Stimulated activated CD4-positive, alpha-beta T cell treated with anti-CD3 and anti-CD28 coated beads, Interleukin-12 subunit alpha, Interleukin-12 subunit beta, amount 100 ng/mL, for 4 hours (primary cell): ENCODE measurements around the gene PGLYRP1.

Experiments used
- DNase-seq: peaks from one replicate; pipeline ENCODE4 v3.0.0-alpha.2; 2020

Gene PGLYRP1, protein sequence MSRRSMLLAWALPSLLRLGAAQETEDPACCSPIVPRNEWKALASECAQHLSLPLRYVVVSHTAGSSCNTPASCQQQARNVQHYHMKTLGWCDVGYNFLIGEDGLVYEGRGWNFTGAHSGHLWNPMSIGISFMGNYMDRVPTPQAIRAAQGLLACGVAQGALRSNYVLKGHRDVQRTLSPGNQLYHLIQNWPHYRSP

DNA sequence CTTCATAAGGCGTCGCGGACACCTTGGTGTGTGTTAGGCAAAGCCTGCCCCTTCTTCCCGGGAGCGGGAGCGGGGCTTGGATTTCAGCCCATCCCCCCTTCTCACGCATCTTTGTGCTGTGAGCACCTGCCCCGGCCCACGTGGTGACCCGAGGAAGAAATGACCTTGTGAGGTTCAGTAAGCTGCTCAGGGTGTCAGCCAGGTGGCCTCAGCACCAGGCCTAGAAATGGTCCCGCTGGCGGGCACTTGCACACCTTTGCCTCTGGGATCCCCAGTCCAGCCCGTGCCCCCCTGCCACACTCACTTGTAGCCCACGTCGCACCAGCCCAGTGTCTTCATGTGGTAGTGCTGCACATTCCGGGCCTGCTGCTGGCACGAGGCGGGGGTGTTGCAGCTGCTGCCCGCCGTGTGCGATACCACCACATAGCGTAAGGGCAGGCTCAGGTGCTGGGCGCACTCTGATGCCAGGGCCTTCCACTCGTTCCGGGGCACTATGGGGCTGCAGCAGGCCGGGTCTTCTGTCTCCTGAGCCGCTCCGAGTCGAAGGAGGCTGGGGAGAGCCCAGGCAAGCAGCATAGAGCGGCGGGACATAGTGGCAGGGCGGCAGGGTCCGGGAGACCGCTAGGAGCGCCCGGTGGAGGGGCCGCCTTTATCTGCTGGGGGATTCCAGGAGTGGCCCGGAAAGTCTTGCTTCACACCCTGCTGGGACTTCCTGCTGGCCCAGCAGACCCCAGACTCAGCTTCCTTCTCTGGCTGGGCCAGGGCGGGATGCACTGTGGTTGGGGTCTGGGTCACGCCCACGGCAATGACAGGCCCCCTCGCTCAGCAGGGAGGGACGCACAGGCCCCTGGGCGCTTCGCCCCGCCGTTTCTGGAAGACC lies at the start of gene PGLYRP1:
Gene PGLYRP1, minus strand, starts transcription at position 623 of the 880 bp plus-strand sequence. Its CDS starts 32 bp downstream, at position 591.
- DNase-seq = no peak

DNA sequence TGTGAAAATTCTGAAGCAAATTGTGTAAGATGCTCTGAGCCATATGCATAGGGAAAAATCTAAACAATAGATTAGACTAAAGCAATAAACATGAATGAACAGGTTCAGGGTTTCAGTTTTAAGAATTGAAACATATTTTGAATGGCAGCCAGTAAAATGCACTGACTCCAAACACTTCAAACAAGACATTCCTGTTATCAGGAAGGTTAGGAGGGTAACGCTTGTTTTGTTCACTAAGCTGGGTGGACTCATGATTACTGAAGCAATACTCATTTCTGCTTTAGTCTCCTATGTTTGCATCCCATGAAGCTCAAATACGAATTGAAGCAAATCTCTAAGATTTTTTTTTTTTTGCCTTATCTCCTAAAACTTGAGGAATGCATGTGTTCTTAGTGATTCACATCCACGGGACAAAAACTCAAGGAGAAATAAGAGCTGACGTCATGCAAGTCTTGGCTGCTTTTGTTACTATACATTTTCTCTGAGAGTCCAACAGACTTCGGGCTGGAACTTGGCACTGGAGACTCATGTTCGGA lies 47.0 kb upstream of the PGLYRP1 start:
- no peak for DNase-seq

- DNase-seq = no peak
Measured at GRCh38 chr19:46068345-46069258, 45.7 kb upstream of the PGLYRP1 start.

DNA sequence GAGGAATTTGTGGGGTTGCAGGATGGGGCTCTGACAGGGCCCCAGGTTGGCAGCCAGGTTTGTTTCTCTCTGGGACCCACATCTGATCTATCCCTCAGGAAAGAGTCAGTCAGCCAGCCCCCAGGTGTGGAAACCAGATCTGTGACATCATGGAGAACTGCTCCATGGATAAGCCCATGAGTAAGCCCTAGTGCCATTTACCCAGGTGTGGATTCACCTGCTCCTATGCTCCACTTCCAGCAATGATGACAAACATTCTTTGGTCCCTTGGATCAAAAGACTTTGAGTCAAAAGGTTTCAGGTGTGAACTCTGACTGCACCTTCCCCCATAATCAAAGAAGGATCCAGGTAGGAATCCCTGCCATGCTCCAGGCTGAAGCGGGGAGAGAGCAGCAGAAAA lies 44.8 kb upstream of the PGLYRP1 start:
- no peak for DNase-seq

GRCh38 chr19:46066471-46066870 lies 43.6 kb upstream of the PGLYRP1 start:
- DNase-seq = no peak

DNA sequence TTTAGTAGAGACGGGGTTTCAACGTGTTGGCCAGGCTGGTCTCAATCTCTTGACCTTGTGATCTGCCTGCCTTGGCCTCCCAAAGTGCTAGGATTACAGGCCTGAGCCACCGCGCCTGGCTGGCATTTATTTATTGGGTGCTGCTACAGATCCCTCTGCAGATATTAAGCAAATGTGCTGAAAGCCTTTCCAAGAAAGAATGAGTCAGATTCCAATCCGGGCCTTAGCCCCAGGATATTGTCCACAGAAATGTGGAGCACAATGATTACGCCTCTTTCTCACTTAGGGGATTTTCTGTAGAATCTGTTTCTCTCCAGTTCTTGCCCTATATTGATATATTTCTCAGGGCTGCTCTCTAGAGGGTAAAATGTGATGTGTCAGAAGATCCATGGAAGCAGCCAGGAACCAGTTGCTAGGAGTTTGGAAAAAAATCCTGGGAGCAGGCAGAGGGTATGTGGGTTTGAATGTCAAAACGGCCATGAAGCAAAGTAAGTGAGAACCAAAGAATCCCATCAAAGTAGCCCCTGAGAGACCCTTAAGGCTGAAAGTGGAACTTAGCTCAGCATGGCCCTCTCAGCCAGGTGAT lies 42.7 kb upstream of the PGLYRP1 start:
- DNase-seq = no peak

DNA sequence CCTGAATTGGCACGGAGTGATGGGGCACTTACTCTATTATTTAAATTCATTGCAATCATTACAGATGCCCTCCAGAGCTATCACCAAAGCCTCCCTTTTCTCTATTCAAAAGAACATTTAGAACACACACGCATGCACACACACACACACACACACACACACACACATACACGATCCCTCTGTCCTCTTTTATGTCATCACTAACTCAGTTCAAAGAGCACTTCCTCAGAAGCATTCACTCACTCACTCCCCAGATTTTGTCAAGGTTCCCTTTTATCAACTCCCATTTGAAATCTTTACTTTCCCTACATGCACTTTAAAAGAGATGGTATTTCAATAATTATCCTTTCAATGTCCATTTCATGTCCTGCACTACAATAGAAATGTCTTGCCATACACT lies 40.3 kb upstream of the PGLYRP1 start:
- DNase-seq = no peak

GRCh38 chr19:46060012-46060411 lies 37.2 kb upstream of the PGLYRP1 start:
- no peak for DNase-seq

- no peak for DNase-seq
Measured at GRCh38 chr19:46058778-46059177, 35.9 kb upstream of the PGLYRP1 start.

DNA sequence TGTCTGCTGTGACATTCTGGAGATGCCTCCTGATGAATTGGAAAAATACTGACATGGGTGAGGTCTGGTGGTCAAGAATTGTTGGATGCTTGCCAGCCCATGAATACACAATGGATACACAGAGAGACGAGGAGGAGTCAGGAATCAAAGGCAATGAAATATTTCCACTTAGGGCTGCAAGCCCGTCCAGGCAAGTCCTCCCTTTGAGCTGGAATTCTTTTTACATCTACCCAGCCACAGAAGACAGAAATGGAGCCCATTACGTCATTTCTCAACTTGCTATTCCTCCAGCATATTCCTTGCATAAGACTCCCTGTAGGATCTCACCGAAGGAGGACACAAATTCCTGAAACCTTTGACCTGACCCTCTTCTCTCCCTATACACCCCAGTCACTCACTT lies 33.7 kb upstream of the PGLYRP1 start:
- DNase-seq = no peak

DNA sequence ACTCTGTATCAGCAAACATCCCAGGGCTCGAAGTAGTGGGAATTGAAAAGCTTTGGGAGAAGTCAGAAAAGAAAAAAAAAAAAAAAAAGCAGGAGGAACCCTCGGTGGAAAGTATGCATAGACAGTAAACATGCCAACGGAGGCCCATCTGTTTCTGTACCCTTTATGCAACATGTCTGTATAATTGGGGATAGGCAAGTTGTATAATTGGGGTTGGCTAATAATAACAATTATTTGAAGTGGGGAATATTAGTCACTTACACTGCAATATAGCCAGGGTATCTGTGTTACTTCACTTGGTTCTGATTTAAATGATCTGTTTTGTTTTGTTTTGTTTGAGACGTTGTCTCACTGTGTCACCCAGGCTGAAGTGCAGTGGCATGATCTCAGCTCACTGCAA lies 30.0 kb upstream of the PGLYRP1 start:
- DNase-seq = no peak

DNA sequence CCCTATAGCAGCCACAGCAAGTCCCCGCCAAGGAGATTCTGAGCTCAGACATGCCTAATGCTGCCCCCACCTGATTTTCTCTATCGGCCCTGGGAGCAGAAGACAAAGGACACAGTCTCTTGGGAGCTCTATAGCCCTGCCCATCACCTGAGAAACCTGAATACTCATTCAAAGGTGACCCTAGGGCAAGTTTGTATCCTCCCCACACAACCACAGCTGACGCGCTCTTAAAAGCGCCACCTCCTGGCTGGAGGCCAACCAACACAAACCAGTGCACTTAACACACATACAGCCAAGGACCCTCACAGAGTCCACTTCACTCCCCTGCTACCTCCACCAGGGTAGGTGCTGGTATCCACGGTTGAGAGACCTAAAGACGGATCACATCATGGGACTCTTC lies 26.7 kb upstream of the PGLYRP1 start:
- no peak for DNase-seq

GRCh38 chr19:46043519-46043918 lies 20.7 kb upstream of the PGLYRP1 start:
- DNase-seq = no peak

DNA sequence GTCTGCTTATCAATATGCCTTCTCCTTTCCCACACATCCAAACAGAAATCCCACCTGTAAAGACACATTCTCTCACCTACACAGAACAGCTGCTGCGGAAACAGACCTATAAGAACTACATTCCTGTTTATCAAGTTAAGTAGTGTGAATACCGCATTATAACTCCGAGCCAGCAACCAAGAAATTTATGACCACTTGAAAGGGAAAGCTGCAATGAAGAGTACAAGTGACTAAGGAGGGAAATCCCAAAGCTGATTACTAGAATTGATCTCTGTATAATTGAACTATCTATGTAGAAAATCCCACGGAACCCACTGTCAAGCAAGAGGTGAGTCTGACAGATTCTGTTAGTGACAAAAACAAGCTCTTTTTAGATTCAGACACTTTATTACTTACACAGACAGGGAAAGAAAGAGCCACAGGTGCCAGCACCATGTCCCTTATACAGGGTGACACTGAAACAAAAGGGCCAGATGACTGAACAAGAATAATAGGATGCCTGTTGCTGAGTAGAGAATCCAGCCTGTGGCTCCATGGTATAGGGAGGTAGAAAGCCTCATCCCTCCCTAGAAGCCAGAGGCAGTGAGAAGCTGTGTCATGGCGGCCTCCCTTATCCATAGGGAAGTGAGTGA lies 19.5 kb upstream of the PGLYRP1 start:
- DNase-seq = no peak

DNA sequence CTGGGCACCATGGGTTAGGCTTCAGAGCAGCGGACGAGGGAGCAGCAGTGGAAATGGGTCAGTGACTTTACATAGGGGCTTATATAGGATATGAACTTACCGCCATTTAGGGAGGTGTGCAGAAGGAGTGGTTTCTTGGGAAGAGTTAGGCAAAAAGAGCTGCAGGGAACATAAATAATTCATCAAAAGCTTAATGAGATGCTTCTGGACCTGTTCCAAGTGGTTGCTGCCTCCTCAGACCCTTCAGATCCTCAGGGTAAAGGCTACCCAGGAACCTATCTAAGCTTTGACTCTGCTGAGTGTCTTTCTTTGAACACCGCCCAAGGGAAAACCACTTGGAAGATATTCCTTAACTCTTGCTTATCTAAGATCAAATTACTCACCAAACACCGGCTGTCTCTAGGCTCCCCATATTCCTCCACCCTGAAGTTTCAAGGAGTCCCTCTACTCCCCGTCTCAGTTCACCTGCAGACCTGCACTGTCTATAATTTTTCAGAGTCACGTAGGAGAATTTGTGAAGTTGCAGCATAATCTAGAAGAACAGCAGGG lies 18.2 kb upstream of the PGLYRP1 start, which contains the start of gene IGFL4:
Gene IGFL4, minus strand, starts transcription at position 51 of the 549 bp plus-strand sequence. Its CDS starts 40 bp downstream, at position 11.
- no peak for DNase-seq

DNA sequence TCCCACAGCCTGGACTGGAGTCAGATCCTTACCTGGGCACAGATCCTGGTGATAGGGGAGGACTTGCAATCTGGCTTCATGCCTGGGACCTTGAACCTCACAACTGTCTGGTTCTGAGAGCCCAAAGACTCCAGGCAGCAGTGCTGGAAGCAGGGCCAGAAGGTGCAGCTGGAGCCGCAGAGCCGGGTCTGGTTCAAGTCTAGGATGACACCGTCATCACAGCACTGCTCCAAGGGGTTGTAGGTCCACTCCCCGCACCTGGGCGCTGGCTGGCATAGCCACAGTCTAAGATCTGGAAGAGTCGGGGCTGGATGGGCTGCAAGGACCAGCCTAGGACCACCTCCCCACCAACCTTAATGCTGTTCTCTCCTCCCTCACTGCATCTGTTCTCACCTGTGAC lies 17.3 kb upstream of the PGLYRP1 start:
- no peak for DNase-seq

- no peak for DNase-seq
Measured at GRCh38 chr19:46036744-46037128, 13.9 kb upstream of the PGLYRP1 start.

DNA sequence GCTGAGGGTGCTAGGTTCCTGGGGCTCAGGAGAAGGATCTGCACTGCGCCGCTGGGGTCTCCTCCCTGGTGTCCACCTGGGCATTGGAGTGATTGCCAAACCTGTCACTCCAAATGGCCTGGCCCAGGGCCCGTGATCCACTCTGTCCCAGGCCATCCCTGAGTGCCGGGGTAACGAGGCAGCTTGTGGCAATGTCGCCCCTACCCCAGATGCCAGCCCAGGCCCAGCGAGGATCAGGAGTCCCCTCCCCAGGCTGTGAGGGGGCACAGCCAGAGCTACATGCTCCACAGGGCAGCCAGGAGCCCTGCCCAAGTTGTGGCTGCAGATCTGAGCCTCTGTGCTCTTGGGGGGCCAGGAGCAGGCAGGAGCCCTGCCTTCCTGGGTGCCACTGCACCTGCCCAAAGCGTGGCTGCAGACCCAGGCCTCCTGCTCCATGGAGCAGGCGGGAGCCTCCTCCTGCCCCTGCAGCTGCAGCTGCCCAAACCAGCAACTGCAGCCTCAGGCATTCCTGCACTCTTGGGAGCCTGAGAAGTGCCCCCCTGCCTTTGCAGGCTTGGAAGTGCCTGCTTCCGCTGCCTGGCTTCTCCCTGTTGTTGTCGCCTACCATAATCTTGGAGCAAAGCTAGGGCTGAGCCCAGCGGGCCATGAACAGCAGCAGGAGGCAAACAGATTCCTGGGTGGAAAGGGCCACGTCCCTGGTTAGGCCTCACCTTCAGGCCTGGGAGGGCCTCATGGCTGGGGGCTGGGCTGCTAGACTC lies 13.3 kb upstream of the PGLYRP1 start:
- DNase-seq = no peak

GRCh38 chr19:46035546-46035945 lies 12.7 kb upstream of the PGLYRP1 start:
- DNase-seq = no peak

- DNase-seq = no peak
Measured at GRCh38 chr19:46033401-46033800, 10.5 kb upstream of the PGLYRP1 start.

DNA sequence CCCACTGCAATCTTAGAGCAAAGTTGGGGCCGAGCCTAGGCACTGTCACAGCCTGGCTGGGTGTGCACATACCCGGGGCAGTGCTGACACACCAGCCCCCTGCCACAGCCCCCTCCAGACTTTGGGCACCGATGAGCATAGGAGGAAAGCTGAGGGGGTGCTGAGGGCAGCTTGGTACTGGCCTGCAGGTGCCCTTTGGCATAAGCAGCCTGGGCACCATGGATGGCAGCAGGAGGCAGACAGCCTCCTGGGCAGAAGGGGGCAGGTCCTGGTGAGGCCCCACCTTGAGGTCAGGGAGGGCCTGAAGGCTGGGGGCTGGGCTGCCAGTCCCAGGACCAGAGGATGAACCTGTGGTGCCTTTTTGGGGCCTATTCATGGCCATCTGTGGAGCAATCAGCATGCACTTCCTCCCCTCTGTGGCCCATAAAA lies 9.8 kb upstream of the PGLYRP1 start:
- DNase-seq = no peak
